ENCODE data around the gene SRI. TPM values are rescaled to one million over a fixed set of nuclear protein-coding genes. Genes with fewer than 3 reads are reported as not detected.

SRI gene
- polyA plus RNA-seq, 1 donor from 2014 or later: 207 TPM

- H3K9me3 Mint-ChIP-seq: no peaks in the 10 kb centered on the region
- no peak overlapping the region for H3K27ac Mint-ChIP-seq
- H3K27me3 Mint-ChIP-seq: peaks cover 1% of the 10 kb centered on the region
- no peaks in the 10 kb centered on the region for H3K36me3 Mint-ChIP-seq
- no peaks in the 10 kb centered on the region for H3K4me1 Mint-ChIP-seq
- H3K4me3 Mint-ChIP-seq: no peak overlapping the region
Observed at GRCh38 chr7:88243345-88243909, 23.6 kb upstream of the SRI start.

DNA sequence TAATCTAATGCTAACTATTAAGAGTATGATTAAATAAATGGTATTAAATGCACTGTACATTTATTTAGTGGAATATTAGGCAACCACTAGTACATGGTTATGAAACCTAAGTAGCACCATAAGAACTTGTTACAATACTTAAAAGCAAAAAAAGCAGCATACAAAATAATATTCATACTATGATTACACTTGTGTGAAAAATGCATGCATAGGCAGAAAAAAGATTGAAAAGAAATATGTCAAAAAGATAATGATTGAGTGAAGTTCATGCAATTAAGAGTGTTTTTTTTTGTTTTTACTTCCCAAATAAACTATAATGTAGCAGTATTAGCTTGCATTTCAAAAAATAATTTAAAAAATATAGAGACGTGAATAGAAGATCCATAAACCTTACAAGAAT is 20.0 kb upstream of the SRI start:
- Mint-ChIP-seq H3K27ac (no peak overlapping the region), H3K36me3 (no peaks in the 10 kb centered on the region), H3K9me3 (no peaks in the 10 kb centered on the region), H3K4me1 (no peaks in the 10 kb centered on the region), H3K27me3 (peaks cover 1% of the 10 kb centered on the region), H3K4me3 (no peak overlapping the region)

DNA sequence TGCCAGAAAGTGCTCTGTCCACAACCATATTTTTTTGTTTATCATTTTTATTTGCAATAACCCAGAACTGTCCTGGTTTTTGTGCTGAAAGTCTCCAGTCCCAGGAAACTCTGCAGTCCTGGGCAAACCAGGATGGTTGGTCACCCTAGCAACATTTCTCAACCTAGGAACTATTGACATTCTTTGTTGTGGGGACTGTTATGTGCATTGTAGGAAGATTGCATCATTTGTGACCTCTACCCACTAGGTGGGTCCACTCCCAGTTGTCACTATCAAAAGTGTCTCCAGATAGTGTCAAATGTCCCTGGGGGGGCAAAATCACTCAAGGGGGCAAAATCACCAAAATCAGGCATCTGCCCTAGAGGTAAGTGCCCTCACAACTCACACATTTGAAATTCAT is 14.0 kb upstream of the SRI start:
- Mint-ChIP-seq H3K4me3 (no peak overlapping the region), H3K4me1 (no peaks in the 10 kb centered on the region), H3K9me3 (peaks cover 0 to 4% (median under 1%) of the 10 kb centered on the region in 3 donors), H3K27ac (no peak overlapping the region), H3K36me3 (no peaks in the 10 kb centered on the region), H3K27me3 (peaks cover 2% of the 10 kb centered on the region)

DNA sequence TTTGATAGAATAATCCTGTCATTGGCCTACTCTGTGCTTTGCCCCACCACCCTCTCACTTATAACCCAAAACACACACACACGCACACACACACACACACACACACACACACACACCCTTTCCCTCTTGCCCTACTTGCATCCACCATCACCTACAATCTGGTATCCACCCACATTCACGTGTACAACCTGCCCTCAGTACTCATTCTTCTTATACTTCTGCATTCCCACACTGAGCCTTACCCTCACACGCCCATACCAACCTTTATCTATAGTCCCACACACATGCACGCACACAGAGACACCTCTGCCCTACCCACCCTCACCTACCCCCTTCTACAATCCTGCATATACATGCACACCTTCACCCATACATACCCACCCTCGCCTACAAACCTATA is 10.8 kb upstream of the SRI start:
- Mint-ChIP-seq H3K27me3 (peaks cover 2% of the 10 kb centered on the region), H3K27ac (no peak overlapping the region), H3K4me1 (no peaks in the 10 kb centered on the region), H3K36me3 (peaks cover 2% of the 10 kb centered on the region), H3K9me3 (peaks cover 0 to 5% (median 2%) of the 10 kb centered on the region in 3 donors), H3K4me3 (no peak overlapping the region)

DNA sequence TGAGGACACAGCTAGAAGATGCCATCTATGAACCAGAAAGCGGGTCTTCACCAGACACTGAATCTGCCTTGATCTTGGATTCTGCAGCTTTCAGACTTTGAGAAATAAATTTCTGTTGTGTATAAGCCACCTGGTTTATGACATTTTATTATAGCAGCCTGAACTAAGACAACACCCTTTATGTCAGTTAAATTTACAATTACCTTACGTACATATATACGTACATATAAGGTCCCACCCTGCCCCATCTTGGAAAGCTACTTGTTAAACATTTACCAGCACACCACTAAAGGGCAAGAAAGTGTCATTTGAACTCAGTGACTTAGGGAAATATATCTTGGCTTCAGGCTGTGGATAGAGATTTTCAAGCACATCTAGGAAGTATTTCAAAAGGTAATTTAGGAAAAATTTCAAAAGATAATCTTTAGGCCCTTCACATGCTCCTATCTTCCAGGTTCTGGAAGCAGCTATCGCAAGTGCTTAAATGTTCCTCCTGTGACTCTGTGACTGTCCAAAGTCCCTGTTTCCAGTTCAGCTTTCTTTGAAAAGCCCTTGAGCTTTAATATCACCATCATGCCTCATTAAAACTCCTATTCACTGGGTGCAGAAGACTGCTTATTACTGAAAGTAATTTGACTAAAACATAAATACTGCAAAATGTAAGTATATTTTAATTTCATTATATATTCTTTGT is 9.6 kb upstream of the SRI start:
- Mint-ChIP-seq H3K4me1 (no peaks in the 10 kb centered on the region), H3K9me3 (peaks cover 0 to 5% (median 2%) of the 10 kb centered on the region in 3 donors), H3K27ac (no peak overlapping the region), H3K4me3 (no peak overlapping the region), H3K36me3 (peaks cover 2% of the 10 kb centered on the region), H3K27me3 (peaks cover 2% of the 10 kb centered on the region)

GRCh38 chr7:88226886-88227516 is 7.2 kb upstream of the SRI start:
- no peak overlapping the region for H3K27ac Mint-ChIP-seq
- H3K9me3 Mint-ChIP-seq: peaks cover 0 to 5% (median 2%) of the 10 kb centered on the region in 3 donors
- no peak overlapping the region for H3K4me3 Mint-ChIP-seq
- no peaks in the 10 kb centered on the region for H3K4me1 Mint-ChIP-seq
- H3K36me3 Mint-ChIP-seq: peaks cover 2% of the 10 kb centered on the region
- no peaks in the 10 kb centered on the region for H3K27me3 Mint-ChIP-seq

DNA sequence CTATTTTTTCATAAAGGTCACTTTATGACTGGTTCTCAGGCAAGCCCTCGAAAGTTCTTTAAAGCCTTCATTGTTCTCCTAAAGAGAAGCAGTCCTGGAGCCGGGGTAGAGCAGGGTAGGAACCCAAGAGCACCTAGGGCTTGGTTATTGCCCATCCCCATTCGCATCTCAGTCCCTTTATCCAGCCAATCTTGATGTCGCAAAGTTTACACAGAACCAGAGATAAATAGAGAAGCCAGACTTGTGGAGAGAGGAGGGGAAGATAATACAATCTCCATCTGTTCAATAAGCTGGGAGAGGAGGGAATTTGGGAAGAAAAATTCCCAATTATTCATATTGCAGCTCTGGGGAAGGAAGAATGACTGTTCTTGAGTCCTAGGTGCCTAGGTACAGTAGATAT is 6.4 kb upstream of the SRI start:
- Mint-ChIP-seq H3K9me3 (peaks cover 0 to 5% (median 2%) of the 10 kb centered on the region in 3 donors), H3K36me3 (peaks cover 2% of the 10 kb centered on the region), H3K27me3 (no peaks in the 10 kb centered on the region), H3K4me1 (peaks cover 0 to 2% (median 1%) of the 10 kb centered on the region in 3 donors), H3K27ac (no peak overlapping the region), H3K4me3 (no peak overlapping the region)

- Mint-ChIP-seq H3K4me1 (peaks cover 5 to 8% (median 6%) of the 10 kb centered on the region in 3 donors), H3K27me3 (no peaks in the 10 kb centered on the region), H3K9me3 (peaks cover 0 to 5% (median 2%) of the 10 kb centered on the region in 3 donors), H3K4me3 (peak overlapping the region in 1 of 4 donors; percentile 25), H3K36me3 (peaks cover 2% of the 10 kb centered on the region), H3K27ac (no peak overlapping the region)
Observed at GRCh38 chr7:88224601-88225275, 4.9 kb upstream of the SRI start.

- H3K36me3 Mint-ChIP-seq: peaks cover under 1% of the 10 kb centered on the region
- H3K9me3 Mint-ChIP-seq: no peaks in the 10 kb centered on the region
- H3K4me1 Mint-ChIP-seq: peaks cover 10 to 12% (median 11%) of the 10 kb centered on the region in 3 donors
- H3K27ac Mint-ChIP-seq: no peak overlapping the region
- H3K4me3 Mint-ChIP-seq: no peak overlapping the region
- H3K27me3 Mint-ChIP-seq: no peaks in the 10 kb centered on the region
Observed at GRCh38 chr7:88223265-88223664, 3.4 kb upstream of the SRI start.

DNA sequence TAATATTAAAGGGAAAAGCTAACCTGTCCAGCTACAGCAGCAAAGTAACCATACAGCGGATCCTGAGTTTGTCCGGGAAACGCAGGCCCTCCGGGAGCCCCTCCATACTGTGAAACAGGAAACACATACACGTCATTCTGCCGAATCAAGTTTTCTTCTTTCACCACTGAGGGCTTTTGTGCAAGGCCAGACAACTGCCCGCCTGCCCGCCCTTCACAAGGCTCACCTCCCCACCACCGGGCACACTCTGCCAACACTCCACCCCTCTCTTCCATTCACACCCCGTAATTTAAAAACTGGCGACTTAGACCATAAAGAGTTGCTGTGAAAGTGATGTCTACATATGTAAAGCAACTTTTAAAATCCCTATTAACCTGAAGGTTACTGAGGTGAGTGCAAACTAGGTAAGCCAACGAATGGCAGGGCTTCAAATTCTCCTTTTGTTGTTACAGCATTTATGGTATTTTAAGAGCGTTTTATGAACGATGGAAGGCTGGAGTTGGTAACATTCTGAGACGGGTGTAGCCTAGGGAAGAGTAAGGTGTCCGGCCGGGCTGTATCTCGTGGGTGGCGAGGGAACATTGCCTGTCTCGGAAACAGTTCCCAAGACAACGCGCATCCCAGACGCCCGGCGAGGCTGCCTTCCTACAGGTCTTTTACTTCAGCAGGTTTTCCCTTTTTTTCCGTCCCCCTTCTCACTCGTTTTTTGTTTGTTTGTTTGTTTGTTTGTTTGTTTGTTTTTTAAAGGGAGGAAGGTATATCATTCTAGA is 817 bp downstream of the SRI start:
- peaks cover 1% of the 10 kb centered on the region for H3K36me3 Mint-ChIP-seq
- H3K27ac Mint-ChIP-seq: peak overlapping the region; percentile 60 to 94 (median 80)
- H3K9me3 Mint-ChIP-seq: no peaks in the 10 kb centered on the region
- peaks cover 18 to 20% (median 20%) of the 10 kb centered on the region in 3 donors for H3K4me1 Mint-ChIP-seq
- H3K4me3 Mint-ChIP-seq: peak overlapping the region; percentile 89 to 97 (median 94)
- H3K27me3 Mint-ChIP-seq: no peaks in the 10 kb centered on the region

GRCh38 chr7:88218429-88218745 is 1.5 kb downstream of the SRI start:
- Mint-ChIP-seq H3K4me3 (peak overlapping the region; percentile 89 to 97 (median 94)), H3K27ac (peak overlapping the region; percentile 60 to 94 (median 80)), H3K9me3 (no peaks in the 10 kb centered on the region), H3K36me3 (peaks cover 2% of the 10 kb centered on the region), H3K27me3 (no peaks in the 10 kb centered on the region), H3K4me1 (peaks cover 18 to 21% (median 20%) of the 10 kb centered on the region in 3 donors)

GRCh38 chr7:88217675-88218428 is 2.0 kb downstream of the SRI start:
- Mint-ChIP-seq H3K27me3 (no peaks in the 10 kb centered on the region), H3K9me3 (no peaks in the 10 kb centered on the region)

GRCh38 chr7:88216276-88216675 is 3.6 kb downstream of the SRI start:
- no peak overlapping the region for H3K4me3 Mint-ChIP-seq
- peaks cover 2% of the 10 kb centered on the region for H3K36me3 Mint-ChIP-seq
- no peaks in the 10 kb centered on the region for H3K9me3 Mint-ChIP-seq
- no peaks in the 10 kb centered on the region for H3K27me3 Mint-ChIP-seq
- peaks cover 19 to 21% (median 21%) of the 10 kb centered on the region in 3 donors for H3K4me1 Mint-ChIP-seq
- no peak overlapping the region for H3K27ac Mint-ChIP-seq

More at GRCh38 chr7:88217675-88218428, 2.0 kb downstream of the SRI start:
- Mint-ChIP-seq H3K4me3 (peak overlapping the region; percentile 89 to 97 (median 94)), H3K4me1 (peaks cover 20 to 22% (median 21%) of the 10 kb centered on the region in 3 donors), H3K36me3 (peaks cover 2% of the 10 kb centered on the region), H3K27ac (peak overlapping the region; percentile 60 to 94 (median 80))

DNA sequence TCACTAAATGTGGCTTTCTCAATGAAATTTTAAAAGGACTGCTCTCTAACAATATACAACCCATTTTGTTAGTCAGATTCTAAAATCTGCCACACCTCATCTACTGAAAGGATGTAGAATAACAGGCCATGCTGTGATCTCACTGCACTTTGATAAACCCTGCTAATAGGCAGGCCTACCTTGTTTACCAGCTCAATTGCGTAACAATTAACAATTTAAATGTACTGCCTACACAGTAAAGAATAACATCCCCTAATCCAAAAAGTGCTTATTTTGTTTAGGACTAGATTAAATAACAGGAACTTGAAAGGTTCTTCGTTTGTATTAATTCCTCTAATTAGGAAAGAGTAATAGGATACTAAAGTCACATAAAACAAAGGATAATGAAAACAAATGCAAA is 4.5 kb downstream of the SRI start:
- Mint-ChIP-seq H3K27ac (no peak overlapping the region), H3K4me1 (peaks cover 14 to 19% (median 16%) of the 10 kb centered on the region in 3 donors), H3K36me3 (peaks cover 2% of the 10 kb centered on the region), H3K27me3 (no peaks in the 10 kb centered on the region), H3K9me3 (no peaks in the 10 kb centered on the region), H3K4me3 (no peak overlapping the region)
